IPS-18c (cell line): ENCODE data around the gene TRIM64.
"Not testable (repeated sequence)": the region's sequence is repeated elsewhere in the genome, so short reads cannot be mapped to it uniquely, and the experiment has no call there.

Experiments used
- H3K4me3 ChIP-seq: 2 replicates; pipeline ENCODE4 v1.7.0; 2013; ENCODE audit warnings: low read depth, mild to moderate bottlenecking, low read length, moderate library complexity; ENCODE audit not compliant: insufficient read depth
- H3K9me3 ChIP-seq: one replicate; pipeline ENCODE4 v1.6.1; 2013; ENCODE audit warnings: mild to moderate bottlenecking, low read length, moderate library complexity; ENCODE audit not compliant: control insufficient read depth, insufficient read depth

TRIM64 gene

GRCh38 chr11:89965737-89966136, at the start of gene TRIM64:
Gene TRIM64, plus strand, starts transcription at chr11:89966037. Its CDS starts 2,467 bp downstream, at chr11:89968504.
- H3K9me3 ChIP-seq, H3K4me3 ChIP-seq: not testable (repeated sequence)

GRCh38 chr11:89922195-89922660, 43.6 kb upstream of the TRIM64 start, which contains the start of gene TRIM49D1:
Gene TRIM49D1, minus strand, starts transcription at chr11:89922245. Its CDS starts 4,535 bp downstream, at chr11:89917710.
- H3K9me3 ChIP-seq, result peaks cover 2% of the 10 kb centered on the region
- H3K4me3 ChIP-seq, result no peak within 1 kb of the TSS

- not testable (repeated sequence) for H3K9me3 ChIP-seq, H3K4me3 ChIP-seq
Measured at GRCh38 chr11:89923764-89924163, 42.1 kb upstream of the TRIM64 start, which contains the start of gene TRIM49D2. Gene TRIM49D2, plus strand, starts transcription at chr11:89924064. Its CDS starts 2,698 bp downstream, at chr11:89926762.

- not testable (repeated sequence) for H3K9me3 ChIP-seq, H3K4me3 ChIP-seq
Measured at GRCh38 chr11:89960833-89961232, 5.0 kb upstream of the TRIM64 start.
